PC-9 (cell line): ENCODE data around the gene AOPEP.

Experiments
- CTCF ChIP-seq: fragments of 200-600 bp; sonication (generic); conservative IDR thresholded peaks from 2 replicates; pipeline ENCODE4 v1.6.1; 2017; ENCODE audit warnings: mixed run types, antibody characterized with exemption, mild to moderate bottlenecking, moderate library complexity
- EZH2 ChIP-seq: fragments of 200-600 bp; sonication (generic); IDR thresholded peaks from 2 replicates; pipeline ENCODE4 v1.8.0; 2017; ENCODE audit warnings: antibody characterized with exemption, low read depth

GRCh38 chr9:94916956-94917355, 190.5 kb downstream of the AOPEP start:
- TF ChIP-seq CTCF (no peak), EZH2 (no peak)
